ENCODE measurements around the gene ACACB. TPM values are rescaled to one million over a fixed set of nuclear protein-coding genes. Genes with fewer than 3 reads are reported as not detected.

Gene ACACB
- total and polyA plus RNA-seq, 2 donors (not counting 3 experiments of a cell fraction or from before 2014, with no cell fraction given) = 1.3 to 5.7 TPM

- Histone ChIP-seq H3K36me3 (ENCODE audit: control insufficient read depth in 2 of 2, extremely low read depth in 1 of 2, insufficient read depth in 2 of 2, low read length in 2 of 2) (no peaks in the 10 kb centered on the region), H3K9me3 (replicated peaks; ENCODE audit: control insufficient read depth, insufficient read depth, low read length) (no peaks in the 10 kb centered on the region), H3K9ac (replicated peaks; ENCODE audit: extremely low read depth, insufficient read depth, low read length) (no peak overlapping the region), H3K79me2 (ENCODE audit: control insufficient read depth, insufficient read depth, low read length) (no peaks in the 10 kb centered on the region), H2AFZ (ENCODE audit: low read depth, low read length) (no peak overlapping the region), H3K27me3 (ENCODE audit: control insufficient read depth in 2 of 2, insufficient read depth in 2 of 2, low read length in 2 of 2) (no peaks in the 10 kb centered on the region), H4K20me1 (replicated peaks; ENCODE audit: control insufficient read depth, extremely low read depth, insufficient read depth, low read length) (no peaks in the 10 kb centered on the region), H3K4me3 (replicated peaks in 1 of 3; ENCODE audit: insufficient read depth in 1 of 3, low read depth in 1 of 3, low read length in 3 of 3) (no peak overlapping the region), H3K4me2 (ENCODE audit: insufficient read depth, low read length) (no peak overlapping the region), H3K4me1 (ENCODE audit: control insufficient read depth, extremely low read depth, insufficient read depth, low read length) (no peaks in the 10 kb centered on the region), H3K27ac (ENCODE audit: insufficient read depth, low read depth, low read length) (no peak overlapping the region), H3K9me1 (replicated peaks; ENCODE audit: control insufficient read depth, extremely low read depth, insufficient read depth, low read length) (no peaks in the 10 kb centered on the region)
- BruUV-seq (replicated peaks) = no TSS peak
- dilution Hi-C loops (cut with MboI; ENCODE audit: extremely low pct_ligation_motif_present, low sequenced_read_pairs) = no loop called here
- FAIRE-seq (no peak), DNase-seq (ENCODE audit: low read depth, low spot score) (no peak)
- CTCF ChIA-PET = interaction anchor here (1.3 to 1.7 kb wide), 2 partner anchors 9 to 265 kb away, joined by 5 to 8 read pairs; no protein-coding TSS in a partner anchor
- TF ChIP-seq GATA2 (IDR thresholded peaks at IDR 0.05; ENCODE audit: insufficient read depth, insufficient read length, low read depth, low read length) = no peak
- TF ChIP-seq FOS (IDR thresholded peaks at IDR 0.05; ENCODE audit: borderline replicate concordance, insufficient read depth, low read length) = no peak
- TF ChIP-seq JUN (IDR thresholded peaks at IDR 0.05; ENCODE audit: borderline replicate concordance, insufficient read depth, insufficient read length, low read depth) = no peak
- TF ChIP-seq POLR2AphosphoS5 (IDR thresholded peaks at IDR 0.05; ENCODE audit: insufficient read depth, low read depth, low read length) = no peak
- TF ChIP-seq EZH2 (IDR thresholded peaks at IDR 0.05; ENCODE audit: borderline replicate concordance, low read depth, low read length, severe bottlenecking) = no peak
- no peak for TF ChIP-seq MYC (IDR thresholded peaks at IDR 0.05; ENCODE audit: low read depth, low read length)
- no peak for TF ChIP-seq MAX (IDR thresholded peaks at IDR 0.05; ENCODE audit: insufficient read depth, insufficient read length)
- TF ChIP-seq POLR2A (IDR thresholded peaks at IDR 0.05; ENCODE audit: low read depth, low read length) = no peak
- TF ChIP-seq CTCF (IDR thresholded peaks at IDR 0.05; ENCODE audit: extremely low read depth in 1 of 2, insufficient read depth in 1 of 2, low read depth in 1 of 2, low read length in 2 of 2) = no peak
- POLR2A ChIA-PET = no interaction called here
- intact Hi-C loops (cut with micrococcal nuclease) = no loop called here
Measured at GRCh38 chr12:109120557-109120956, 4.2 kb downstream of the ACACB start.

All from endothelial cell of umbilical vein (primary cell).